ENCODE results near the gene SORBS2.

GRCh38 chr4:185826381-185826780 lies 14.4 kb upstream of the SORBS2 start:
- TF ChIP-seq CTCF (IDR thresholded peaks at IDR 0.05) (no peak), POLR2A (IDR thresholded peaks at IDR 0.05) (no peak)
